Adipose tissue (tissue), 3 donors: ENCODE results near the gene SLC43A2. TPM values are rescaled to one million over a fixed set of nuclear protein-coding genes. Genes with fewer than 3 reads are reported as not detected.
"Not testable (repeated sequence)": the region's sequence is repeated elsewhere in the genome, so short reads cannot be mapped to it uniquely, and the experiment has no call there.

Experiments
- H3K27ac ChIP-seq: one replicate; pipeline ENCODE4 v1.5.1; 2013; ENCODE audit warnings: low read depth, low read length
- WGBS, 3 donors: extraction: QIAGEN DNeasy Blood & Tissue Kit; methylation state at CpG; one replicate each; pipeline ENCODE4 v1.1.7; 2013; 5-methylcytosine and 5-hydroxymethylcytosine counted together
- polyA plus RNA-seq, 3 donors: library from polyadenylated mRNA; stranded (reverse); fragments of 200-250 nt; gene quantifications; one replicate each; pipeline ENCODE4 v1.2.3, GENCODE V29; 2013
- donor health status: healthy with polysubstance abuse.
- donor health status: Bipolar disorder and iron deficiency.
- donor health status: healthy.

SLC43A2 gene
- 10 to 100 TPM in 1 of 3 donors, 1 to 10 TPM in 2; 5.7 to 17.0 (median 8.8) TPM for polyA plus RNA-seq

GRCh38 chr17:1627982-1628855 lies at the start of gene SLC43A2:
TSS of gene SLC43A2 (minus strand) at chr17:1628834. CDS start at chr17:1627874, 960 bp downstream.
- peak within 1 kb of the TSS; percentile 76 for H3K27ac ChIP-seq
- WGBS, 3 donors = 0 to 1% (median 1%) methylated on average over 82 to 95 of the region's 95 CpGs

GRCh38 chr17:1676401-1676800 lies 47.8 kb upstream of the SLC43A2 start:
- 91 to 97% (median 94%) methylated on average over 13 of the region's 13 CpGs for WGBS, 3 donors
- H3K27ac ChIP-seq = no peak overlapping the region

- WGBS, 3 donors = 81 to 92% (median 84%) methylated on average over 26 of the region's 26 CpGs
- H3K27ac ChIP-seq = no peak overlapping the region
Measured at GRCh38 chr17:1673041-1673785, 44.6 kb upstream of the SLC43A2 start.

GRCh38 chr17:1663934-1664333 lies 35.3 kb upstream of the SLC43A2 start:
- not testable (repeated sequence) for H3K27ac ChIP-seq
- 89 to 96% (median 93%) methylated on average over 5 of the region's 5 CpGs for WGBS, 3 donors

- no peak overlapping the region for H3K27ac ChIP-seq
- WGBS, 3 donors = 92 to 96% (median 94%) methylated on average over 12 of the region's 12 CpGs
Measured at GRCh38 chr17:1661045-1661444, 32.4 kb upstream of the SLC43A2 start.

GRCh38 chr17:1658100-1658499 lies 29.5 kb upstream of the SLC43A2 start:
- H3K27ac ChIP-seq = no peak overlapping the region
- WGBS, 3 donors = 95 to 96% (median 96%) methylated on average over 9 of the region's 9 CpGs

- 95% methylated on average over 14 of the region's 14 CpGs for WGBS, 3 donors
- H3K27ac ChIP-seq = no peak overlapping the region
Measured at GRCh38 chr17:1653735-1654134, 25.1 kb upstream of the SLC43A2 start.

- whole genome bisulfite sequencing, 3 donors = 88 to 89% (median 89%) methylated on average over 7 of the region's 7 CpGs
- H3K27ac ChIP-seq = not testable (repeated sequence)
Measured at GRCh38 chr17:1652794-1653193, 24.2 kb upstream of the SLC43A2 start.

- no peak overlapping the region for H3K27ac ChIP-seq
- WGBS, 3 donors = 77 to 96% (median 95%) methylated on average over 4 of the region's 4 CpGs
Measured at GRCh38 chr17:1651559-1651844, 22.9 kb upstream of the SLC43A2 start.

GRCh38 chr17:1650731-1651558 lies 22.3 kb upstream of the SLC43A2 start:
- H3K27ac ChIP-seq = no peak overlapping the region
- WGBS, 3 donors = 71 to 78% (median 78%) methylated on average over 22 of the region's 22 CpGs

- peak within 1 kb of the TSS; percentile 71 for H3K27ac ChIP-seq
- WGBS, 3 donors = 7 to 24% (median 12%) methylated on average over 23 of the region's 23 CpGs
Measured at GRCh38 chr17:1649844-1650501, 21.3 kb upstream of the SLC43A2 start, which contains the start of gene RILP. TSS of gene RILP (minus strand) at chr17:1649866. CDS start at chr17:1649804, 62 bp downstream.

- WGBS, 3 donors = 0 to 1% (median 0%) methylated on average over 40 to 98 of the region's 100 CpGs
- H3K27ac ChIP-seq = peak overlapping the region; percentile 71
Measured at GRCh38 chr17:1648963-1649843, 20.6 kb upstream of the SLC43A2 start.

- WGBS, 3 donors = 1 to 10% (median 4%) methylated on average over 52 to 54 of the region's 54 CpGs
- no peak overlapping the region for H3K27ac ChIP-seq
Measured at GRCh38 chr17:1648173-1648962, 19.7 kb upstream of the SLC43A2 start.

- 64 to 76% (median 72%) methylated on average over 11 of the region's 11 CpGs for WGBS, 3 donors
- no peak overlapping the region for H3K27ac ChIP-seq
Measured at GRCh38 chr17:1647802-1648171, 19.2 kb upstream of the SLC43A2 start.

GRCh38 chr17:1646199-1646875 lies 17.7 kb upstream of the SLC43A2 start:
- WGBS, 3 donors = 80 to 91% (median 84%) methylated on average over 12 to 13 of the region's 13 CpGs
- H3K27ac ChIP-seq = no peak overlapping the region
